ENCODE data around the gene DNAH2.

DNAH2 gene

DNA sequence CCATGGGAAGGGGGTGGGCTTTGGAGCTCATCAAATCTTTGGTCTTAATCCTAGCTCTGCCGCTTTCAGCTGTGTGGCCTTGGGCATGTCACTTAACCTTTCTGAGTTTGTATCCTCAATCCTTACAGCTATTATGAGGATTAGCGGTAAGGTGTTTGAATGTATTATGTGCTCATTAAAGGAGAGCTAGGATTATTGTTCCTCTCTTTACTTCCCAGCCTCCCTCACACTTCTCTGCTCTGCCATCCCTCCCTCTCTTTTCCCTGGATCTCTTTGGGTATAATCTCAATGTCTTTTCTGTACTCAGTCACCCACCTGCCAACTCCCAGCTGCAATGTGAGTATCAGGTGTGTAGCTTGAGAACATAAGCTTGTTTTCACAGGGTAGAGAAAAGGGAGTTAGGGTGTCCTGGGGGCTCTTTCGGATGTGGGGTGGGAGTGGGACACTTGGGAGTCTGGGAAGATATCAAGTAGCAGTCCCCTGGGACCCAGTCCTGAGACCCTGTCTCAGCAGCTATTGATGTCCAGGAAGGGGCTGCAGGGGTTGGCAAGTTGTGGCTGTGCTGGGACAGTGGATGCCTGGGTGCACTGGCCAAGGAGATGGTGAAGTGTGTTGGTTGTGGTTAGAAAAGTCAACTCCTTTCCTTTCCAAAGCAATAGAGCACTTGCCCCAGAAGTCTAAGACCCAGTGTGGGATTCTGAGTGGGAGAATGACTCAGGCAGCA lies 10.8 kb upstream of the DNAH2 start:
- DNase-seq = no peak
- Histone ChIP-seq H3K4me3 (ENCODE audit: low read depth, low read length) (no peak overlapping the region), H3K4me1 (0 out of 2 replicates have a peak, but pooled peaks cover 6% of the 10 kb centered on the region), H3K9me3 (no peaks in the 10 kb centered on the region), H3K27me3 (0 out of 2 replicates have a peak, but pooled peaks cover 6% of the 10 kb centered on the region), H3K36me3 (no peaks in the 10 kb centered on the region)
- TF ChIP-seq, protein P1, sequence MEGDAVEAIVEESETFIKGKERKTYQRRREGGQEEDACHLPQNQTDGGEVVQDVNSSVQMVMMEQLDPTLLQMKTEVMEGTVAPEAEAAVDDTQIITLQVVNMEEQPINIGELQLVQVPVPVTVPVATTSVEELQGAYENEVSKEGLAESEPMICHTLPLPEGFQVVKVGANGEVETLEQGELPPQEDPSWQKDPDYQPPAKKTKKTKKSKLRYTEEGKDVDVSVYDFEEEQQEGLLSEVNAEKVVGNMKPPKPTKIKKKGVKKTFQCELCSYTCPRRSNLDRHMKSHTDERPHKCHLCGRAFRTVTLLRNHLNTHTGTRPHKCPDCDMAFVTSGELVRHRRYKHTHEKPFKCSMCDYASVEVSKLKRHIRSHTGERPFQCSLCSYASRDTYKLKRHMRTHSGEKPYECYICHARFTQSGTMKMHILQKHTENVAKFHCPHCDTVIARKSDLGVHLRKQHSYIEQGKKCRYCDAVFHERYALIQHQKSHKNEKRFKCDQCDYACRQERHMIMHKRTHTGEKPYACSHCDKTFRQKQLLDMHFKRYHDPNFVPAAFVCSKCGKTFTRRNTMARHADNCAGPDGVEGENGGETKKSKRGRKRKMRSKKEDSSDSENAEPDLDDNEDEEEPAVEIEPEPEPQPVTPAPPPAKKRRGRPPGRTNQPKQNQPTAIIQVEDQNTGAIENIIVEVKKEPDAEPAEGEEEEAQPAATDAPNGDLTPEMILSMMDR (IDR thresholded peaks at IDR 0.05; ENCODE audit: low read depth, low read length) = no peak

DNA sequence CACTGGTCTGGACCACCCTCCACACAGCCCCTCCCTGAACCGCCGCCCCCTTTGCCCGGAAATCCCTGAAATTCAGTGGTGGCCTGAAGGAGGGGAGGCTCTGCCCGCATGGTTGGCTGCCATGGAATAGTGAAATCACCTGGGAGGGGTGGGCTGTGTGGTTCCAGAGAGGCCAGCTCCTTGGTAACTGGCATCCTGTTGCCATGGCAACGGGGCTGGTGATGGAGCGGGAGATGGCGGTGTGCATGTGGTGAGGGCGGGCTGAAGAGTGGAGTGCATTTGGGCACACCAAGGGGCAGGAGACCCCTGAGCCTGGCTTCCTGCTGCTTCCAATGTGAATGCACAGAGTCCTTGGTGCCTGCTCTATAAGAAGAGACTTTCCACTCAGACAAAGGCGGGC lies 10.1 kb upstream of the DNAH2 start:
- H3K27me3 ChIP-seq = 0 out of 2 replicates have a peak, but pooled peaks cover 6% of the 10 kb centered on the region
- no peak for DNase-seq
- TF ChIP-seq, protein P1 (IDR thresholded peaks at IDR 0.05; ENCODE audit: low read depth, low read length) = no peak
- no peaks in the 10 kb centered on the region for H3K36me3 ChIP-seq
- 0 out of 2 replicates have a peak, but pooled peaks cover 6% of the 10 kb centered on the region for H3K4me1 ChIP-seq
- no peak overlapping the region for H3K4me3 ChIP-seq (ENCODE audit: low read depth, low read length)
- no peaks in the 10 kb centered on the region for H3K9me3 ChIP-seq

DNA sequence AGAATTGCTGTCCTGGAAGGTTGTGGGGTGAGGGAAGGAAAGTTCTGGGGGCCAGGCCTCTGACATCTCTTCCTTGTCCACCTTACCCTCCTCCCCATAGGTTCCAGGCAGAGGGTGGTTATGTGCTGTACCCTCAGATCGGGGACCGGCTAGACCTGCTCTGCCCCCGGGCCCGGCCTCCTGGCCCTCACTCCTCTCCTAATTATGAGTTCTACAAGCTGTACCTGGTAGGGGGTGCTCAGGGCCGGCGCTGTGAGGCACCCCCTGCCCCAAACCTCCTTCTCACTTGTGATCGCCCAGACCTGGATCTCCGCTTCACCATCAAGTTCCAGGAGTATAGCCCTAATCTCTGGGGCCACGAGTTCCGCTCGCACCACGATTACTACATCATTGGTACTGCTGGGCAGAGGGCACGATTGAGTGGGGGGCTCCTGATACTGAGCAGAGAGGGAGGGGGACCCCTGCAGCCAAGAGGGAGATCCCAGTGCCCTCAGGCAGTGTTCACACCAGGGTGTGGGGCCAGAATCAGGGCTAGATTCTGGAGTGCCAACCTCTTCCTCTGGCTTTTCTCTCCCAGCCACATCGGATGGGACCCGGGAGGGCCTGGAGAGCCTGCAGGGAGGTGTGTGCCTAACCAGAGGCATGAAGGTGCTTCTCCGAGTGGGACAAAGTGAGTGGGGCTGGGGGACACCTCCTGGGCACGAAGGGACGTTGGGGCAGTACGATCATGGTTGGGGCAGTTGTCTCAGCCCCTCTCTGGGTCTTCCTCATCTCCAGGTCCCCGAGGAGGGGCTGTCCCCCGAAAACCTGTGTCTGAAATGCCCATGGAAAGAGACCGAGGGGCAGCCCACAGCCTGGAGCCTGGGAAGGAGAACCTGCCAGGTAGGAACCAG lies 9.4 kb upstream of the DNAH2 start:
- no peaks in the 10 kb centered on the region for H3K36me3 ChIP-seq
- no peak overlapping the region for H3K4me3 ChIP-seq (ENCODE audit: low read depth, low read length)
- TF ChIP-seq, protein P1 (IDR thresholded peaks at IDR 0.05; ENCODE audit: low read depth, low read length) = no peak
- H3K9me3 ChIP-seq = no peaks in the 10 kb centered on the region
- H3K4me1 ChIP-seq = 0 out of 2 replicates have a peak, but pooled peaks cover 6% of the 10 kb centered on the region
- no peak for DNase-seq
- 0 out of 2 replicates have a peak, but pooled peaks cover 6% of the 10 kb centered on the region for H3K27me3 ChIP-seq

DNA sequence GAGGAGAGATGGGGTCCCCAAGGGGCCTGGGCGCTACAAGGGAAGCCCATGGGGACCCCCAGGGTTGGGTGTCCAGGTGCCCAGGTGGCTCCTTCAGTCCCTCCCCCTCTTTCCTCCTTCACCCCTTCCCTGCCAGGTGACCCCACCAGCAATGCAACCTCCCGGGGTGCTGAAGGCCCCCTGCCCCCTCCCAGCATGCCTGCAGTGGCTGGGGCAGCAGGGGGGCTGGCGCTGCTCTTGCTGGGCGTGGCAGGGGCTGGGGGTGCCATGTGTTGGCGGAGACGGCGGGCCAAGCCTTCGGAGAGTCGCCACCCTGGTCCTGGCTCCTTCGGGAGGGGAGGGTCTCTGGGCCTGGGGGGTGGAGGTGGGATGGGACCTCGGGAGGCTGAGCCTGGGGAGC lies 8.5 kb upstream of the DNAH2 start:
- H3K9me3 ChIP-seq = no peaks in the 10 kb centered on the region
- H3K27me3 ChIP-seq = 0 out of 2 replicates have a peak, but pooled peaks cover 6% of the 10 kb centered on the region
- H3K36me3 ChIP-seq = no peaks in the 10 kb centered on the region
- TF ChIP-seq, protein P1 (IDR thresholded peaks at IDR 0.05; ENCODE audit: low read depth, low read length) = no peak
- H3K4me3 ChIP-seq (ENCODE audit: low read depth, low read length) = no peak overlapping the region
- 0 out of 2 replicates have a peak, but pooled peaks cover 2% of the 10 kb centered on the region for H3K4me1 ChIP-seq
- DNase-seq = no peak

DNA sequence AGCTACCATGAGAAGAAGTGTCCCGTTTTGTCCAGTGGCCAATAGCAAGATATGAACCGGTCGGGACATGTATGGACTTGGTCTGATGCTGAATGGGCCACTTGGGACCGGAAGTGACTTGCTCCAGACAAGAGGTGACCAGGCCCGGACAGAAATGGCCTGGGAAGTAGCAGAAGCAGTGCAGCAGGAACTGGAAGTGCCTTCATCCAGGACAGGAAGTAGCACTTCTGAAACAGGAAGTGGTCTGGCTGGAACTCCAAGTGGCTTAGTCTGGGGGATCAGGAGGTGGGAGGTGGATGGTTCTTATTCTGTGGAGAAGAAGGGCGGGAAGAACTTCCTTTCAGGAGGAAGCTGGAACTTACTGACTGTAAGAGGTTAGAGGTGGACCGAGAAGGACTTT lies 7.2 kb upstream of the DNAH2 start:
- no peaks in the 10 kb centered on the region for H3K9me3 ChIP-seq
- H3K4me1 ChIP-seq = no peaks in the 10 kb centered on the region
- DNase-seq = no peak
- H3K36me3 ChIP-seq = no peaks in the 10 kb centered on the region
- 0 out of 2 replicates have a peak, but pooled peaks cover 4% of the 10 kb centered on the region for H3K27me3 ChIP-seq
- TF ChIP-seq, protein P1 (IDR thresholded peaks at IDR 0.05; ENCODE audit: low read depth, low read length) = no peak
- no peak overlapping the region for H3K4me3 ChIP-seq (ENCODE audit: low read depth, low read length)

Data from BE2C (cell line).